ENCODE results near the gene SHMT2.
"Not testable (repeated sequence)": the region's sequence is repeated elsewhere in the genome, so short reads cannot be mapped to it uniquely, and the experiment has no call there.

The SHMT2 gene

DNA sequence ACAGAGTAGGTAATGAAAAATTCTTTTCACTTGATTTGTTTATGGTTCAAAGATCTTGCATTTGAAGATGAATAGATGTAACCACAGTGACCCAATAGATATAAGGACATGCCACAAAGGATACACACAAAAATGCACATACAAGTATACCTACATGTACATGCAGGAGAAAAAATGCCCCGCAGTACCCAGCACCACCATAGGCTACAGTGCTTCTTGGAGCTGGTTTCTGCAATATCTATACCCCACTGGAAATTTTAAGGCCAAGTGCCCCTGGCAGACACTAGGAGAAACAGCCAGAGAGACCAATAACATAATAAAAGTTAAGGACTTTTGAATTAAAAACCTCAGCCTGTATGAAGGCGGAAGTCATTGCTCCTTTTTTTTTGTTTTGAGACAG is 33.6 kb downstream of the SHMT2 start:
- no peak for TF ChIP-seq CTCF (IDR thresholded peaks at IDR 0.05; ENCODE audit: insufficient read depth, low read length, missing control alignments)
- DNase-seq (ENCODE audit: low read depth, low spot score) = no peak
- no peak overlapping the region for H3K4me3 ChIP-seq (ENCODE audit: low read depth, low read length)
- POLR2A ChIA-PET = no interaction called here
- CTCF ChIA-PET = interaction anchor here (1.0 to 38.5 kb wide), 7 partner anchors 10 to 194 kb away, joined by 3 to 880 read pairs (median 31); partner anchors contain the start of genes GLI1, INHBE and STAC3

DNA sequence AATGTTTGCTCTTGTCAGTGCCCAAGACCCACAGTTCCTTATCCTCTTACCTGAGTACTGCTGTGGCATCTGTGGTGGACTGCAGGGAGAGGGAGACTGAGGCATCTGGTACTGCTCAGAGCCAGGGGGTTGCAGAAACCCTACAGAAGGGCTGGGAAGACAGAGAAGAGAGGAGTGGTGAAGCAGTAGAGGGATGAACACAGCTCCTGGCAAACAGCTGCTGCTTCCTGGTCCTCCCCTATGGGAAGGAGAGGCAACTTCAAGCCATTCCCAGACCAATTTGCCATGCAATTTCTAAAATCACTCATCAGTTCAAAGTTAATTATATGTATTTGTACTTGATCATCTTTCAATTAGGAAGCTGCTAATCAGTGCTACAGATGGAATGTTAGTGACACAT is 37.2 kb downstream of the SHMT2 start:
- TF ChIP-seq CTCF (IDR thresholded peaks at IDR 0.05; ENCODE audit: insufficient read depth, low read length, missing control alignments) = no peak
- DNase-seq (ENCODE audit: low read depth, low spot score) = no peak
- no peak overlapping the region for H3K4me3 ChIP-seq (ENCODE audit: low read depth, low read length)
- POLR2A ChIA-PET = no interaction called here
- CTCF ChIA-PET = interaction anchor here (1.2 to 38.5 kb wide), 6 partner anchors 10 to 191 kb away, joined by 3 to 880 read pairs (median 8); partner anchors contain the start of genes GLI1 and INHBE

- no peak for DNase-seq (ENCODE audit: low read depth, low spot score)
- CTCF ChIA-PET = interaction anchor here (1.5 to 38.5 kb wide), 4 partner anchors 8 to 189 kb away, joined by 5 to 880 read pairs (median 13); partner anchors contain the start of genes GLI1 and INHBE
- no peak for TF ChIP-seq CTCF (IDR thresholded peaks at IDR 0.05; ENCODE audit: insufficient read depth, low read length, missing control alignments)
- no peak overlapping the region for H3K4me3 ChIP-seq (ENCODE audit: low read depth, low read length)
- POLR2A ChIA-PET = interaction anchor here (0.6 kb wide), 1 partner anchor 50 kb away, joined by 3 read pairs; no protein-coding TSS in a partner anchor
Observed at GRCh38 chr12:57268264-57268663, 38.8 kb downstream of the SHMT2 start.

GRCh38 chr12:57270966-57271470 is 41.5 kb downstream of the SHMT2 start:
- no peak for TF ChIP-seq CTCF (IDR thresholded peaks at IDR 0.05; ENCODE audit: insufficient read depth, low read length, missing control alignments)
- POLR2A ChIA-PET = no interaction called here
- CTCF ChIA-PET = interaction anchor here (0.6 to 38.5 kb wide), 5 partner anchors 11 to 186 kb away, joined by 3 to 880 read pairs (median 3); partner anchors contain the start of genes GLI1 and INHBE
- H3K4me3 ChIP-seq (ENCODE audit: low read depth, low read length) = no peak overlapping the region
- no peak for DNase-seq (ENCODE audit: low read depth, low spot score)

DNA sequence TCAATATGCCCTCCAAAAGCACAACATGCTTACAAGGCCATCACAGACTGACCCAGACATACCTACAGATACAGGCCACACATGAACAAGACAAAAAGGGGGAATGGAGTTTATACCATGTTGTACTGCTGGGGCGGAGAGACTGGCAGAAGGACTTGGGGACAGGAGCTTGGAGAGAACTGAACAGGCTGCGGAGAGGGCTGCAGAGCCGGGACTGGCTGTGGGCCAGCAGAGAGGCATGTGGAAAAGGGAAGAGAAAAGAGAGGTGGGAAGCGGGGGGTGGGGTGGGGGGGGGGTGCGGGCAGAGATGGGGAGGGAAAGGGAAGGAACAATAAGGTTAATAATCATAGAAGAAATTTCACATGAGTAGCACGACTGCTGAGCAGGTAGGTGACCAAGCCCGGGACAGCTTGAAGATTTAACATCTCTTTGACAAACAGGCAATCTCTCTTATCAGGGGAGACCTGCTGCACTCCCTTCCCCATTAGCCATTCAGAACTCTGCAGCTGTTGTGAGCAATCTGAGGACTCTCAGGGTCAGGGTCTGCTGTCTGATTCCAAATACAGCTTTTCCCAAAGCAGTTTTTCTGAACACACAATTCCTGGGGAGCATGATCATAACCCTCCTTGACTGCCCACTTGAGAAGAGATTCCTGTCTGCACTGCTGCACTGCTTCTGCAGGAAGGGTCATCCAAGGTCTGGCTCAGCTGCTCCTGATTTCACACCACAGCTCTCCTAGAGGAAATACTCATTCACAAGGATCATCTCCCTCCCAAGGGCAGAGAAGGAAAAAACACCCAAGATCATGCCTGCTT is 43.0 kb downstream of the SHMT2 start:
- DNase-seq (ENCODE audit: low read depth, low spot score) = no peak
- TF ChIP-seq CTCF (IDR thresholded peaks at IDR 0.05; ENCODE audit: insufficient read depth, low read length, missing control alignments) = no peak
- no peak overlapping the region for H3K4me3 ChIP-seq (ENCODE audit: low read depth, low read length)
- CTCF ChIA-PET = interaction anchor here (0.7 to 38.5 kb wide), 7 partner anchors 10 to 185 kb away, joined by 3 to 880 read pairs (median 5); partner anchors contain the start of genes GLI1 and INHBE
- POLR2A ChIA-PET = interaction anchor here (0.5 to 1.2 kb wide), 2 partner anchors 11 to 180 kb away, joined by 3 to 4 read pairs; no protein-coding TSS in a partner anchor

GRCh38 chr12:57273516-57273915 is 44.0 kb downstream of the SHMT2 start:
- H3K4me3 ChIP-seq (ENCODE audit: low read depth, low read length) = no peak overlapping the region
- DNase-seq (ENCODE audit: low read depth, low spot score) = no peak
- ChIA-PET CTCF (interaction anchor here (1.0 to 38.5 kb wide), 5 partner anchors 11 to 184 kb away, joined by 3 to 880 read pairs (median 8); partner anchors contain the start of genes GLI1 and INHBE), POLR2A (no interaction called here)
- TF ChIP-seq CTCF (IDR thresholded peaks at IDR 0.05; ENCODE audit: insufficient read depth, low read length, missing control alignments) = no peak

DNA sequence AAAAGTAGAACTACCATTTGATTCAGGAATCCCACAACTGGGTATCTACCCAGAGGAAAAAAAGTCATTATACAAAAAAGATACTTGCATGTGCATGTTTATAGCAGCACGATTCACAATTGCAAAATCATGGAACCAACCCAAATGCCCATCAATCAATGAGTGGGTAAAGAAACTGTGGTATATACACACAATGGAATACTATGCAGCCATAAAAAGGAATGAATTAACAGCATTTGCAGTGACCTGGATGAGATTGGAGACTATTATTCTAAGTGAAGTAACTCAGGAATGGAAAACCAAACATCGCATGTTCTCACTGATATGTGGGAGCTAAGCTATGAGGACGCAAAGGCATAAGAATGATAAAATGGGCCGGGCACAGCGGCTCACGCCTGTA is 46.7 kb downstream of the SHMT2 start:
- H3K4me3 ChIP-seq (ENCODE audit: low read depth, low read length); POLR2A ChIA-PET; DNase-seq (ENCODE audit: low read depth, low spot score): not testable (repeated sequence)
- CTCF ChIA-PET = interaction anchor here (1.1 to 4.1 kb wide), 10 partner anchors 8 to 182 kb away, joined by 3 to 52 read pairs (median 10); partner anchors contain the start of gene INHBE

All from AG04449 (cell line).